NT2/D1 (cell line): Measurements from ENCODE around the gene DBN1.

Experiments used
- SUZ12 ChIP-seq: IDR thresholded peaks from 2 replicates; pipeline ENCODE4 v1.6.1; 2011; ENCODE audit not compliant: insufficient read length, insufficient read depth; ENCODE audit errors: extremely low read depth
- YY1 ChIP-seq: IDR thresholded peaks from 2 replicates; pipeline ENCODE4 v1.6.1; 2011; ENCODE audit not compliant: insufficient read length, insufficient read depth
- ZNF274 ChIP-seq: IDR thresholded peaks from 2 replicates; pipeline ENCODE4 v1.6.1; 2011; ENCODE audit warnings: mild to moderate bottlenecking, low read depth, low read length

DNA sequence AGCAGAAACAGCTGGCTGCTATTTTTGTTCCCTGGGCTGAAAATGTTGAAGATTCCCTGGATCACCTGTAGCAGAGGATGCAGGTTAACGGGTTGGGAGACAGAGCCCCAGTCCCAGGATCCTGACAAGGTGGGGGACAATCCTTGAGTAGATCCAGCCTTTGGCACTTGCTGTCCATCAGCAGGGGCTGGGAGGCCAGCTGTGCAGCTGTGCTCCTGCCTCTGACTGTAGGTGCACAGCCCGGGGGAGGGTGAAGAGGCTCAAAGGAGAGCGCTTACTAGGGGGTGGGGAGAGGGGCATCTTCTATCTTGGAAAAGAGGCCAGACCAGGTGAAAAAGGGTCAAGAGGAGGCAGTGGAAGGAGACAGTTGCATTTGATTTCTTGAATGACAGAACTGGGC is 46.8 kb upstream of the DBN1 start:
- TF ChIP-seq SUZ12 (no peak), YY1 (no peak), ZNF274 (no peak)
